BLaER1 (cell line): ENCODE measurements around the gene ANO7.

Experiments
- H3K27ac ChIP-seq: shearing (Covaris generic); formaldehyde crosslinking; 2 replicates; pipeline ENCODE4 v1.8.1; 2022
- H3K27me3 ChIP-seq: shearing (Covaris generic); formaldehyde crosslinking; 2 replicates; pipeline ENCODE4 v1.8.1; 2022
- H3K36me3 ChIP-seq: shearing (Covaris generic); formaldehyde crosslinking; 2 replicates; pipeline ENCODE4 v1.8.1; 2022
- H3K4me1 ChIP-seq: shearing (Covaris generic); formaldehyde crosslinking; 2 replicates; pipeline ENCODE4 v1.8.1; 2022
- H3K4me2 ChIP-seq: shearing (Covaris generic); formaldehyde crosslinking; 2 replicates; pipeline ENCODE4 v1.8.1; 2022
- H3K4me3 ChIP-seq: shearing (Covaris generic); formaldehyde crosslinking; 2 replicates; pipeline ENCODE4 v1.8.1; 2022
- H3K9ac ChIP-seq: shearing (Covaris generic); formaldehyde crosslinking; 2 replicates; pipeline ENCODE4 v1.8.1; 2022
- H3K9me3 ChIP-seq: shearing (Covaris generic); formaldehyde crosslinking; 2 replicates; pipeline ENCODE4 v1.8.1; 2022
- H4K20me1 ChIP-seq: shearing (Covaris generic); formaldehyde crosslinking; 2 replicates; pipeline ENCODE4 v1.8.1; 2022
- Cebpa-rat ChIP-seq: shearing (Covaris generic); IDR thresholded peaks from 2 replicates; pipeline ENCODE4 v1.8.1; 2022

ANO7 gene

DNA sequence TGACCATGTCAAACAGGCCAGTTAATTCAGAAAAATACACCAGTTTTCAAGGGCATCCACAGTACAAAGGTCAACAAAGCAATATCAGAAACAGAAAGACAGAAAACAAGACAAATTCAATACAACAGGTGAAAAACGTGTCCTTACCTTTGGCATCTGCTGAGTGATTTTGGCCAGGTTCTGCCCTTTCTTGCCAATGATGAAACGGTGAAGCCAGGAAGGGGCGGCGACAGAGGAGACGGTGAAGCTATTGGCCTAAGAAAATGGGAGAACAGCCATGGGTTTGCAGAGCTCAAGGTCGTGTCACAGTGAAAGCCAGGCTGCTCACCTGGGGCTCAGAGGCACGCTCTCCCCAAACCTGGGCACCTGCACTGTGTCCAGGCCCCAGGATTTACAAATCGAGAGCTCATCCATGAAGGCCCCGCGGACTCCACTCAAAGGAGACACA lies 66.5 kb downstream of the ANO7 start:
- H3K27me3 ChIP-seq: no peaks in the 10 kb centered on the region
- no peaks in the 10 kb centered on the region for H3K4me1 ChIP-seq
- no peak overlapping the region for H3K4me3 ChIP-seq
- H3K9ac ChIP-seq: no peak overlapping the region
- no peaks in the 10 kb centered on the region for H3K9me3 ChIP-seq
- peaks cover 73% of the 10 kb centered on the region for H4K20me1 ChIP-seq
- no peak overlapping the region for H3K4me2 ChIP-seq
- no peak overlapping the region for H3K27ac ChIP-seq
- TF ChIP-seq Cebpa-rat: no peak
- H3K36me3 ChIP-seq: peaks cover 100% of the 10 kb centered on the region

DNA sequence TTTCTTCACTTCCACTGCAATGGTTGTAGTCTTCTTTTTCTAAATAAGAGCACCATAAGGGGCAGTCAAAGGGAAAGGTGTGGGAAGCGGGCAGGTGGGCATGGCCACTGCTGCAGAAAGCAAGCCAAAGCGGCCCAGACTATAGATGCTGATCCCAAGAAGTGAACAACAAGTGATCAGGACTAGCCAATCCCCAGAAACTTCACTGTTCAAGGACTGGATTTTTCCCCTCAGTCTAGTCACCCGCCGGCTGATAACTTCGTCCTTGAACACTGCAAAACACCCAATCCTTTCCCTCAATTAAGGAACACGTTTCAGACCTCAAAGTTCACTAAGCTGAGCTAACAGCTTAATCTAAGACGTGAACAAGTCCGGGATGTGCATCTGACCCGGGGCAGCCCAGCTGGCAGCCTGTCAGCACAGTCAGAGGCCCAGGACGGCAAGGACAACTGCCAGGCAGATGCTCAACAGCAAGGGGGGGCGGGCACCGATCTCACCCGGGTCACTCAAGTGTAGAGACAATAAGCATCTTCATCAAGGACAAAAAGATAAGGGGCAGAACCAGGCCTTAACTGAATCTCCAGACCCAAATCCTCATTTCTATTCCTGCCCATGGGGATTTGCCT lies 67.2 kb downstream of the ANO7 start:
- no peak overlapping the region for H3K4me2 ChIP-seq
- H4K20me1 ChIP-seq: peaks cover 73% of the 10 kb centered on the region
- H3K4me3 ChIP-seq: no peak overlapping the region
- no peak for TF ChIP-seq Cebpa-rat
- H3K27ac ChIP-seq: no peak overlapping the region
- no peak overlapping the region for H3K9ac ChIP-seq
- peaks cover 100% of the 10 kb centered on the region for H3K36me3 ChIP-seq
- H3K9me3 ChIP-seq: no peaks in the 10 kb centered on the region
- no peaks in the 10 kb centered on the region for H3K27me3 ChIP-seq
- no peaks in the 10 kb centered on the region for H3K4me1 ChIP-seq

DNA sequence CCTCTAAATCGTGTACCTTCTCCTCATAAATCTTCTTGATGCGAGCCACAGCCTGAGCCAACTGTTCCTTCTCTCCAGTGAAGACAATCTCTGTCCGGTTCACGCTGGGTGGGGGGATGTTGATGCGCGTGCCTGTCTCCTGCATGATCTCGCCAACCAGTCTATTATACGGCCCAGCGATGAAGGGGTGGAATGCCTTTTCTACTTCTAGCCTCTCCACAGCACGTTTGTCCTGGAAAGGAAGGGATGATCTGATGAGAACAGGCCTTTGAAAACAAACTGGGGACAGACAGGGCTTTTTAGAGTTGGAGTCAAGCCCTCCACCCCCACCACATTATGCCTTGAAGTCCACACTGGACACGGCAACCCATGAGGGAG lies 67.7 kb downstream of the ANO7 start:
- Histone ChIP-seq H3K36me3 (peaks cover 100% of the 10 kb centered on the region), H3K9ac (no peak overlapping the region), H4K20me1 (peaks cover 73% of the 10 kb centered on the region), H3K27me3 (no peaks in the 10 kb centered on the region), H3K4me1 (no peaks in the 10 kb centered on the region), H3K4me3 (no peak overlapping the region), H3K27ac (no peak overlapping the region), H3K4me2 (no peak overlapping the region), H3K9me3 (no peaks in the 10 kb centered on the region)
- no peak for TF ChIP-seq Cebpa-rat

DNA sequence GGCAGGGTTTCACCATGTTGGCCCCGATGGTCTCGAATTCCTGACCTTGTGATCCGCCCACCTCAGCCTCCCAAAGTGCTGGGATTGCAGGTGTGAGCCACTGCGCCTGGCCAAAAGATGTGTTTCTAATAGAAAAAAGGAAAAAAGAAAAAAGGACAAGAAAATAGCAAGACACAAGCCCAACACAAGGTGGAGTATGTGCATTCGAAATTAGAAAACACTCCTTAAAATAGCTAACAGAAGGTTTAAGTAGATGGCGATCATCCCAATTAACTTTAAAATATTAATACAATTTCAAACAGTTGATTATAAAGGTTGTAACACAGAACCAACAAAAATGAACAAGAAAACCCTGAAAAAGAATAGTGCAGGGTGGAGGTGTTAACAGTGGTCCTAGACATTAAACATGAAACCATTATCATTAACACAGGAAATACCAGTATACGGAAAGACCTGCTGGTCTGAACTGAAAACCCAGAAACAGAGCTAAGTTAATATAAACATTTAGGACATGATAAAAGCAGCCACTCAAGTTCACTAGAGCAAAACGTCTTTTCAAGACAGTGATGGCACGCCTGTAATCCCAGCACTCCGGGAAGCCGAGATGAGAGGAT lies 69.0 kb downstream of the ANO7 start:
- Histone ChIP-seq H3K4me2 (no peak overlapping the region), H3K4me3 (no peak overlapping the region), H4K20me1 (peaks cover 79% of the 10 kb centered on the region), H3K4me1 (no peaks in the 10 kb centered on the region), H3K36me3 (peaks cover 100% of the 10 kb centered on the region), H3K9me3 (no peaks in the 10 kb centered on the region), H3K27me3 (no peaks in the 10 kb centered on the region), H3K9ac (no peak overlapping the region), H3K27ac (no peak overlapping the region)
- no peak for TF ChIP-seq Cebpa-rat

DNA sequence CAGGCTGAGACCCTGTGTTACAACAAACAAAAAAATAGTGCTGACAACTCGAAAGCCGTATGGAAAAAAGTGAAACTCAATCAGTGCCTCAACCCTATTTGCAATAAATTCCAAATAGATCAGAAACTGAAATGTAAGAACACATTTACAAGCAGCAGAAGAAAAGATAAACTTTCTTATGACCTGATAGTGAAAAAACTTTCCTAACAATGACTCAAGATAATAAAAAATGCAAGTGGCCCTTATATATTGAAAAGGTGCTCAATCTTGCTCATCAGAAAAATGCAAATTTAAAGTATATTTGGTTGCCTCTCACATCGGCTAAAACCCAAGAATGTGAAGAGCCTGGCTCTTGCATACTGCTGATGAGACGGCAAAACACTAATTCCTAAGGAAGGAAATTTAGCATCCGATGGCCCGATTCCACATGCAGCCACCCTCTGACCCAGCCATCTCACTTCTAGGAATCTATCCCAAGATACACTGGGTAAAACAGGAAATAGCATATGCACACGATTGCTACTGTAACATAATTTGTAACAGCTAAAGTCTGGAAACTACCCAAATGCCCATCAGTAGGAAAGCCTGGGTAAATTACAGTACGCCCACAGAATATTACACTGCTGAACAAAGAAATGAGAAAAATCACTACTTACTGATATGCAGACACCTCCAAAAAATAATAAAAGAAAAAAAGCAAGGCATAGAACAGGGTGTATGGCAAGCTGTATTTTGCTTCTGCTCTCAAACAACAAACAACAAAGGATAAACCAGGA lies 70.2 kb downstream of the ANO7 start:
- Histone ChIP-seq H3K27me3 (no peaks in the 10 kb centered on the region), H3K9ac (no peak overlapping the region), H4K20me1 (peaks cover 77% of the 10 kb centered on the region), H3K4me3 (no peak overlapping the region), H3K4me1 (no peaks in the 10 kb centered on the region), H3K4me2 (no peak overlapping the region), H3K36me3 (peaks cover 100% of the 10 kb centered on the region), H3K9me3 (no peaks in the 10 kb centered on the region), H3K27ac (no peak overlapping the region)
- TF ChIP-seq Cebpa-rat: no peak

DNA sequence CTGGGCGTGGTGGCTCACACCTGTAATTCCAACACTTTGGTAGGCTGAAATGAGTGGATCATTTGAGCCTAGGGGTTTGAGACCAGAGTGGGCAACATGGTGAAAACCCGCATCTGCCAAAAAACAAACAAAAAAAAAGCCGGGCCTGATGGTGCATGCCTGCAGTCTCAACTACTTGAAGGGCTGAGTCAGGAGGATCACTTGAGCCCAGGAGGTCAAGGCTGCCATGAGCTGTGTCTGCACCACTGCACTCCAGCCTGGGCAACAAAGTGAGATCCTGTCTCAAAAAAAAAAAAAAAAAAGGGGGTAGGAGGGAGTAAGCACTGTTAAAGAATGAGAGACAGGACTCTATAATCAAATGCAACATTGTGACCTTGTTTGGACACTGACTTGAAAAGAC lies 72.4 kb downstream of the ANO7 start:
- no peaks in the 10 kb centered on the region for H3K27me3 ChIP-seq
- H4K20me1 ChIP-seq: peaks cover 69% of the 10 kb centered on the region
- no peaks in the 10 kb centered on the region for H3K4me1 ChIP-seq
- H3K4me2 ChIP-seq: no peak overlapping the region
- TF ChIP-seq Cebpa-rat: no peak
- peaks cover 100% of the 10 kb centered on the region for H3K36me3 ChIP-seq
- H3K9ac ChIP-seq: no peak overlapping the region
- no peak overlapping the region for H3K4me3 ChIP-seq
- H3K27ac ChIP-seq: no peak overlapping the region
- no peaks in the 10 kb centered on the region for H3K9me3 ChIP-seq

DNA sequence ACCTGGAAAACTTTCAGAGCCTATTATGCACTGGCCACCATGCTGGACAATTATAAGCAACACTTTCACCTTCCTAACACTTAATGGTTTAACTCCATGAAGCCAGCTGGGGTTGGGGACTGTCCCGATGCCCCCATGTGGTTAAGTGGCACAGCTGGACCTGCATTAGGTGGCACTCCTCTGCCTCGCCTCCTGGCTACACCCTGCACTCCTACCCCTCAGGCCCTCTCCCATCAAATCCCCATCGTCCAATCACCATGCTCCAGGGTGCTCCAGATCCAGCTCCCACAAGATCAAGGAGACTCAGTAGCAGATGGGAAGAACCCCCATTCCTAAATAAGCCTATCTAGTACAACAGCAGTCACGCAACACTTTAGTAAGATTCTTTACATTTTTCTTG lies 73.2 kb downstream of the ANO7 start:
- peaks cover 74% of the 10 kb centered on the region for H4K20me1 ChIP-seq
- H3K36me3 ChIP-seq: peaks cover 100% of the 10 kb centered on the region
- no peak overlapping the region for H3K9ac ChIP-seq
- no peak overlapping the region for H3K4me3 ChIP-seq
- no peaks in the 10 kb centered on the region for H3K4me1 ChIP-seq
- H3K27me3 ChIP-seq: no peaks in the 10 kb centered on the region
- no peak for TF ChIP-seq Cebpa-rat
- H3K4me2 ChIP-seq: no peak overlapping the region
- no peaks in the 10 kb centered on the region for H3K9me3 ChIP-seq
- H3K27ac ChIP-seq: no peak overlapping the region

DNA sequence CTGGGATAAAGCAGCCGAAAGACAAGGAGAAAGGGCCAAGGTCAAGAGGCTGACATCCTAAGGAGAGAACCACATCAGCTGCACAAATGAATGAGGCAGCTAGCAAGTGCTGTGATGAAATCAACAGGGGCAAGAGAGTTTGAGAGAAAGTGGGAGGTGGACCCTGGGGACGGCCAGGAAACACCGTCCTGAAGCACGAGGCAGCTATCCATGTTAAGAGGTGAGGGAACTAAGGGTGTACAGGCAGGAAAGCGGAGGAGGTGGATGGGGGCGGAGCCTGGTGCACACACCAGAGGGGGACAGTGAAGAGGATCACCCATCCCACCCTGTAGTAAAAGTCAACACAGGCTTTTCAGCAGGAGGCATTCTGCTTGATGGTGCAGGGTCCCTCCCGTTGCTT lies 74.6 kb downstream of the ANO7 start:
- no peaks in the 10 kb centered on the region for H3K4me1 ChIP-seq
- H3K4me2 ChIP-seq: no peak overlapping the region
- no peak overlapping the region for H3K4me3 ChIP-seq
- peaks cover 76% of the 10 kb centered on the region for H4K20me1 ChIP-seq
- H3K27ac ChIP-seq: no peak overlapping the region
- H3K9ac ChIP-seq: no peak overlapping the region
- H3K36me3 ChIP-seq: peaks cover 100% of the 10 kb centered on the region
- H3K9me3 ChIP-seq: no peaks in the 10 kb centered on the region
- no peaks in the 10 kb centered on the region for H3K27me3 ChIP-seq
- TF ChIP-seq Cebpa-rat: no peak

DNA sequence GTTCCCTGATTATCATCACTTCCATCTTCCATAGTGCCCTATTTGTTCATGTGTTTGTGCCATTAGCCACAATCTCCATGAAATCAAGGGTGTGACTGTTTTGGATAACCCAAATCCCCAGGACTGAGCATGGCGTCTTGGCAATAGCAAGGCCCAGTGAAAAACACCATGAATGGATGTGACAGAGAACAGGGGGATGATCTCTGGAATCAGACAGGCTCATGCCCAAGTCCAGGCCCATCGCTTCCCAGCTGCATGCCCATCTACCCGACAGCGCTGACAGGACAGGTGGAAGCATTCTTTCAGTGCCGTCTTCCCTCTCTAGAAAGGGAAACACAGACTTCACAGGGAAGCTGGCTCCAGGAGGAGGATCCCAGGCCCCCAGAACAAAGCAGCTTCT lies 77.0 kb downstream of the ANO7 start:
- H3K4me2 ChIP-seq: no peak overlapping the region
- peaks cover 79% of the 10 kb centered on the region for H4K20me1 ChIP-seq
- H3K27me3 ChIP-seq: peaks cover under 1% of the 10 kb centered on the region; the same call in 1 of the 2 replicates
- no peak overlapping the region for H3K4me3 ChIP-seq
- no peak for TF ChIP-seq Cebpa-rat
- no peaks in the 10 kb centered on the region for H3K9me3 ChIP-seq
- no peak overlapping the region for H3K9ac ChIP-seq
- peaks cover 17% of the 10 kb centered on the region for H3K4me1 ChIP-seq
- no peak overlapping the region for H3K27ac ChIP-seq
- peaks cover 96% of the 10 kb centered on the region for H3K36me3 ChIP-seq
